Choroid plexus epithelial cell (primary cell): ENCODE results near the gene NOP14.
"Not testable (repeated sequence)": the region's sequence is repeated elsewhere in the genome, so short reads cannot be mapped to it uniquely, and the experiment has no call there.

Source experiments
- DNase-seq: peaks from one replicate; pipeline ENCODE4 v3.0.0-alpha.2; 2010; ENCODE audit warnings: low read depth
- H3K4me3 ChIP-seq: 2 replicates; pipeline ENCODE4 v1.5.1; 2011; ENCODE audit warnings: low read depth, mild to moderate bottlenecking, control low read depth, low read length, moderate library complexity
- CTCF ChIP-seq: conservative IDR thresholded peaks from 2 replicates; pipeline ENCODE4 v1.5.1; 2011; ENCODE audit warnings: low read depth, mild to moderate bottlenecking, control low read depth, inconsistent platforms, low read length, moderate library complexity

NOP14 gene

GRCh38 chr4:2996415-2996814 lies 33.2 kb upstream of the NOP14 start:
- H3K4me3 ChIP-seq = no peak overlapping the region
- TF ChIP-seq CTCF = no peak
- no peak for DNase-seq

GRCh38 chr4:2995546-2996265 lies 32.5 kb upstream of the NOP14 start:
- DNase-seq = no peak
- TF ChIP-seq CTCF = no peak
- no peak overlapping the region for H3K4me3 ChIP-seq

GRCh38 chr4:2994917-2995316 lies 31.7 kb upstream of the NOP14 start:
- TF ChIP-seq CTCF = no peak
- DNase-seq = no peak
- H3K4me3 ChIP-seq = no peak overlapping the region

GRCh38 chr4:2991243-2991642 lies 28.0 kb upstream of the NOP14 start:
- no peak overlapping the region for H3K4me3 ChIP-seq
- no peak for DNase-seq
- no peak for TF ChIP-seq CTCF

- DNase-seq, H3K4me3 ChIP-seq: not testable (repeated sequence)
Observed at GRCh38 chr4:2983715-2984114, 20.5 kb upstream of the NOP14 start.

- no peak for DNase-seq
- H3K4me3 ChIP-seq = no peak overlapping the region
- no peak for TF ChIP-seq CTCF
Observed at GRCh38 chr4:2982012-2982411, 18.8 kb upstream of the NOP14 start.

GRCh38 chr4:2981256-2981819 lies 18.1 kb upstream of the NOP14 start:
- no peak for DNase-seq
- H3K4me3 ChIP-seq = no peak overlapping the region
- TF ChIP-seq CTCF = no peak
